Glutamatergic neuron (in vitro differentiated cells): Measurements from ENCODE around the gene SLC5A8. TPM values are rescaled to one million over a fixed set of nuclear protein-coding genes. Genes with fewer than 3 reads are reported as not detected.

Source experiments
- DNase-seq: peaks from one replicate; pipeline ENCODE4 v3.0.0; 2022
- H3K27ac Mint-ChIP-seq: one replicate; pipeline ENCODE4 v1.8.0; 2020; ENCODE audit warnings: mild to moderate bottlenecking, mixed read lengths, inconsistent platforms; ENCODE audit not compliant: unreplicated experiment
- H3K27me3 Mint-ChIP-seq: one replicate; pipeline ENCODE4 v1.8.0; 2020; ENCODE audit warnings: mild to moderate bottlenecking, moderate library complexity, mixed read lengths, inconsistent platforms; ENCODE audit not compliant: unreplicated experiment
- H3K36me3 Mint-ChIP-seq: one replicate; pipeline ENCODE4 v1.8.0; 2020; ENCODE audit warnings: mild to moderate bottlenecking, mixed read lengths, inconsistent platforms; ENCODE audit not compliant: unreplicated experiment
- H3K4me1 Mint-ChIP-seq: one replicate; pipeline ENCODE4 v1.8.0; 2020; ENCODE audit warnings: mild to moderate bottlenecking, low read depth, mixed read lengths, inconsistent platforms; ENCODE audit not compliant: unreplicated experiment
- H3K4me3 Mint-ChIP-seq: one replicate; pipeline ENCODE4 v1.8.0; 2020; ENCODE audit warnings: mild to moderate bottlenecking, mixed read lengths, inconsistent platforms; ENCODE audit not compliant: unreplicated experiment
- H3K9me3 Mint-ChIP-seq: one replicate; pipeline ENCODE4 v1.8.0; 2020; ENCODE audit warnings: mild to moderate bottlenecking, moderate library complexity, mixed read lengths, inconsistent platforms; ENCODE audit not compliant: unreplicated experiment
- CTCF ChIP-seq: fragments of 200-600 bp; sonication (generic); IDR thresholded peaks from one replicate; pipeline ENCODE4 v1.5.0; 2021; ENCODE audit not compliant: partially characterized antibody, unreplicated experiment
- total RNA-seq: library from RNA; stranded (reverse); fragmentation: NEBNext Ultra II Directional; extraction: Animal tissue kit (Norgen Biotek cat#: 25700); gene quantifications from one replicate; pipeline ENCODE4 v1.2.1, GENCODE V29; 2021; ENCODE audit not compliant: unreplicated experiment

The SLC5A8 gene
- total RNA-seq, 1 donor from 2014 or later = not detected

GRCh38 chr12:101230547-101230946, 20.5 kb upstream of the SLC5A8 start:
- no peak for DNase-seq
- peaks cover 5% of the 10 kb centered on the region for H3K27me3 Mint-ChIP-seq
- no peaks in the 10 kb centered on the region for H3K36me3 Mint-ChIP-seq
- H3K4me3 Mint-ChIP-seq = no peak overlapping the region
- H3K27ac Mint-ChIP-seq = no peak overlapping the region
- H3K9me3 Mint-ChIP-seq = no peaks in the 10 kb centered on the region
- no peak for TF ChIP-seq CTCF
- peaks cover 9% of the 10 kb centered on the region for H3K4me1 Mint-ChIP-seq

- Mint-ChIP-seq H3K36me3 (no peaks in the 10 kb centered on the region), H3K27me3 (peaks cover 5% of the 10 kb centered on the region), H3K9me3 (no peaks in the 10 kb centered on the region), H3K4me3 (no peak overlapping the region), H3K27ac (no peak overlapping the region), H3K4me1 (peaks cover 6% of the 10 kb centered on the region)
- TF ChIP-seq CTCF = no peak
- DNase-seq = no peak
These were observed 19.8 kb upstream of the SLC5A8 start for GRCh38 chr12:101229841-101230241.

- DNase-seq = no peak
- peaks cover 4% of the 10 kb centered on the region for H3K36me3 Mint-ChIP-seq
- H3K27me3 Mint-ChIP-seq = peaks cover 1% of the 10 kb centered on the region
- no peaks in the 10 kb centered on the region for H3K4me1 Mint-ChIP-seq
- H3K4me3 Mint-ChIP-seq = no peak overlapping the region
- H3K27ac Mint-ChIP-seq = no peak overlapping the region
- no peaks in the 10 kb centered on the region for H3K9me3 Mint-ChIP-seq
- no peak for TF ChIP-seq CTCF
These were observed 11.3 kb upstream of the SLC5A8 start for GRCh38 chr12:101221301-101221700.

GRCh38 chr12:101216810-101217209, 6.8 kb upstream of the SLC5A8 start:
- TF ChIP-seq CTCF = no peak
- Mint-ChIP-seq H3K36me3 (peaks cover 22% of the 10 kb centered on the region), H3K27ac (no peak overlapping the region), H3K27me3 (peaks cover 4% of the 10 kb centered on the region), H3K4me3 (no peak overlapping the region), H3K9me3 (peaks cover 3% of the 10 kb centered on the region), H3K4me1 (no peaks in the 10 kb centered on the region)
- no peak for DNase-seq

GRCh38 chr12:101207086-101207780, 2.8 kb downstream of the SLC5A8 start:
- Mint-ChIP-seq H3K27ac (no peak overlapping the region), H3K27me3 (peaks cover 7% of the 10 kb centered on the region), H3K4me1 (no peaks in the 10 kb centered on the region), H3K9me3 (peaks cover 1% of the 10 kb centered on the region), H3K36me3 (peaks cover 8% of the 10 kb centered on the region), H3K4me3 (no peak overlapping the region)
- no peak for DNase-seq
- TF ChIP-seq CTCF = no peak
